ENCODE data around the gene EEFSEC. TPM values are rescaled to one million over a fixed set of nuclear protein-coding genes. Genes with fewer than 3 reads are reported as not detected.

The EEFSEC gene
- total RNA-seq, 4 donors from 2014 or later = 9.1 to 17.4 (median 15.8) TPM

DNA sequence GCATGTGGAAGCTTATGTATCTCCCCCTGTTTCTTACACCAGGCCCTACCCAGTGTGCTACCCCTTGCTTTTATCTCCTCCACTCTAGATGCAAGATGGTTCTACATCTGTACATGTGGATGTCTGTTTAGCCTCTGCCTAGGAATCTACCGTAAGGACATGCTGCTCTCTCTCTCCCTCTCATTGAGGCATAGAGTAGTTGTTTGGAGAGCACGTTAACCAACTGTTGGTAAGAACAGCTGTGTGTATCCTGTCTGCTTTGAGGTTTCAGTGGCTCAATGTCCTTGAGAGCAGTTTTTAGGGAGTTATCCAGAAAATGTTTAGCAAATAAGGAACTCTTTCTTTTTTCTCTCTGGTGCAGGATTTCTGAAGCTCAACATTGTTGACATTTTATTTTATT, 160.7 kb downstream of the EEFSEC start:
- Histone ChIP-seq H3K4me3 (no peak overlapping the region), H3K27ac (replicated peaks in 1 of 4) (no peak overlapping the region), H3K36me3 (peaks cover 0 to 15% (median 5%) of the 10 kb centered on the region in 4 donors), H3K9me3 (no peaks in the 10 kb centered on the region), H3K27me3 (no peaks in the 10 kb centered on the region), H3K4me1 (peaks cover 0 to 10% (median 7%) of the 10 kb centered on the region in 4 donors)
- 93% methylated on average over 2 of the region's 2 CpGs for WGBS
- intact Hi-C loops (cut with DNase I) = no loop called here
- DNase-seq (ENCODE audit: extremely low spot score) = no peak
- TF ChIP-seq EP300 (IDR thresholded peaks at IDR 0.05) = no peak
- TF ChIP-seq, protein P1, sequence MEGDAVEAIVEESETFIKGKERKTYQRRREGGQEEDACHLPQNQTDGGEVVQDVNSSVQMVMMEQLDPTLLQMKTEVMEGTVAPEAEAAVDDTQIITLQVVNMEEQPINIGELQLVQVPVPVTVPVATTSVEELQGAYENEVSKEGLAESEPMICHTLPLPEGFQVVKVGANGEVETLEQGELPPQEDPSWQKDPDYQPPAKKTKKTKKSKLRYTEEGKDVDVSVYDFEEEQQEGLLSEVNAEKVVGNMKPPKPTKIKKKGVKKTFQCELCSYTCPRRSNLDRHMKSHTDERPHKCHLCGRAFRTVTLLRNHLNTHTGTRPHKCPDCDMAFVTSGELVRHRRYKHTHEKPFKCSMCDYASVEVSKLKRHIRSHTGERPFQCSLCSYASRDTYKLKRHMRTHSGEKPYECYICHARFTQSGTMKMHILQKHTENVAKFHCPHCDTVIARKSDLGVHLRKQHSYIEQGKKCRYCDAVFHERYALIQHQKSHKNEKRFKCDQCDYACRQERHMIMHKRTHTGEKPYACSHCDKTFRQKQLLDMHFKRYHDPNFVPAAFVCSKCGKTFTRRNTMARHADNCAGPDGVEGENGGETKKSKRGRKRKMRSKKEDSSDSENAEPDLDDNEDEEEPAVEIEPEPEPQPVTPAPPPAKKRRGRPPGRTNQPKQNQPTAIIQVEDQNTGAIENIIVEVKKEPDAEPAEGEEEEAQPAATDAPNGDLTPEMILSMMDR (IDR thresholded peaks at IDR 0.05) = no peak
- TF ChIP-seq POLR2A (IDR thresholded peaks at IDR 0.05; ENCODE audit: low read depth) = no peak
- no peak for TF ChIP-seq POLR2AphosphoS5 (IDR thresholded peaks at IDR 0.05)

- H3K4me3 ChIP-seq = no peak overlapping the region
- peaks cover 0 to 9% (median 7%) of the 10 kb centered on the region in 4 donors for H3K4me1 ChIP-seq
- no peak overlapping the region for H3K27ac ChIP-seq (replicated peaks in 1 of 4)
- no peaks in the 10 kb centered on the region for H3K27me3 ChIP-seq
- no peak for DNase-seq (ENCODE audit: extremely low spot score)
- WGBS = 100% methylated on average over 2 of the region's 2 CpGs
- H3K36me3 ChIP-seq = peaks cover 0 to 21% (median 12%) of the 10 kb centered on the region in 4 donors
- TF ChIP-seq, protein P1 (IDR thresholded peaks at IDR 0.05) = no peak
- no peak for TF ChIP-seq POLR2AphosphoS5 (IDR thresholded peaks at IDR 0.05)
- no peak for TF ChIP-seq EP300 (IDR thresholded peaks at IDR 0.05)
- no peak for TF ChIP-seq POLR2A (IDR thresholded peaks at IDR 0.05; ENCODE audit: low read depth)
- intact Hi-C loops (cut with DNase I) = no loop called here
- no peaks in the 10 kb centered on the region for H3K9me3 ChIP-seq
Measured at GRCh38 chr3:128315313-128315712, 162.0 kb downstream of the EEFSEC start.

- Histone ChIP-seq H3K4me1 (peaks cover 0 to 8% (median 3%) of the 10 kb centered on the region in 4 donors), H3K27me3 (no peaks in the 10 kb centered on the region), H3K4me3 (no peak overlapping the region), H3K27ac (replicated peaks in 1 of 4) (no peak overlapping the region), H3K9me3 (no peaks in the 10 kb centered on the region), H3K36me3 (peaks cover 0 to 21% (median 11%) of the 10 kb centered on the region in 4 donors)
- TF ChIP-seq, protein P1 (IDR thresholded peaks at IDR 0.05) = no peak
- TF ChIP-seq POLR2A (IDR thresholded peaks at IDR 0.05; ENCODE audit: low read depth) = no peak
- no peak for TF ChIP-seq EP300 (IDR thresholded peaks at IDR 0.05)
- no peak for TF ChIP-seq POLR2AphosphoS5 (IDR thresholded peaks at IDR 0.05)
- no peak for DNase-seq (ENCODE audit: extremely low spot score)
- 75% methylated on average over 15 of the region's 15 CpGs for WGBS
- intact Hi-C loops (cut with DNase I) = no loop called here
Measured at GRCh38 chr3:128316481-128316891, 163.2 kb downstream of the EEFSEC start.

DNA sequence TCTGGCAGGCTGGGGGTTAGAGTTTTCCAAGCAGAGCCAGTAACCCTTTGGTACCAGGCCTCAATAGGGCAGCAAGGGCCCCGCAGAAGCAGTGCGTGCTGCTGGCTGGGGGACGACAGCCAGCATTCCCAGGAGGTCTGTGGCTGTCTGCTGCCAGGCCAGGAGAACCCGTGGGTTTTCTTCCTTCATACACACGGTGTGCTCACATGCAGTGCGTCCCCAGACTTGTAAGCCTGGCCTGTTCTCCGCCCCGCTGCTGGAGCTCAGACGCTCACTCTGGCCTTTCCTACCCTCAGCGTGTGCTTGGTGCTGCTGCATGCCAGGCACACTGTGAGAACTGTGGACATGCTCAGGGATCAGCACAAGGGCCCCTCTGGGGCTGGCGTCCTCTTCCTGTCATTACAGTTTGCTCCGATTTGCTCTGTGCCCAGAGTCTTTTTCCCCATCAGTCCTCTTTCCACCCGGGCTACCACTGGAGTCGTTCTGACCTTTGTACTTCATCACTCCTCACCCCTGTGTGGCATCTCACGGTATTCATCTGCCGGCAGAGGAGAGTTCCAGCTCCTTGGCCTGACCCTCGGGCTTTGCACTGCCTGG, 163.9 kb downstream of the EEFSEC start:
- intact Hi-C loops (cut with DNase I) = no loop called here
- TF ChIP-seq, protein P1 (IDR thresholded peaks at IDR 0.05) = no peak
- TF ChIP-seq EP300 (IDR thresholded peaks at IDR 0.05) (no peak), POLR2AphosphoS5 (IDR thresholded peaks at IDR 0.05) (no peak), POLR2A (IDR thresholded peaks at IDR 0.05; ENCODE audit: low read depth) (no peak)
- Histone ChIP-seq H3K36me3 (peaks cover 0 to 21% (median 11%) of the 10 kb centered on the region in 4 donors), H3K9me3 (no peaks in the 10 kb centered on the region), H3K4me3 (no peak overlapping the region), H3K27me3 (no peaks in the 10 kb centered on the region), H3K4me1 (peaks cover 0 to 8% (median 3%) of the 10 kb centered on the region in 4 donors), H3K27ac (replicated peaks in 1 of 4) (no peak overlapping the region)
- 79% methylated on average over 17 of the region's 17 CpGs for WGBS
- DNase-seq (ENCODE audit: extremely low spot score) = no peak
